RPMI7951 (cell line): Measurements from ENCODE around the gene DOCK9. TPM values are rescaled to one million over a fixed set of nuclear protein-coding genes. Genes with fewer than 3 reads are reported as not detected.

Experiments
- DNase-seq: peaks from one replicate; pipeline ENCODE4 v3.0.0-alpha.2; 2012; ENCODE audit warnings: low read depth
- total RNA-seq: library from RNA; depleted of rRNA; stranded (reverse); fragments of >200 nt; shearing (Covaris generic); gene quantifications from 2 replicates; pipeline ENCODE4 v1.2.3, GENCODE V29; 2014

The DOCK9 gene
- total RNA-seq, 1 experiment from 2014 or later = 36.9 TPM

GRCh38 chr13:98945863-98946605, 31.8 kb downstream of the DOCK9 start:
- DNase-seq = no peak

GRCh38 chr13:98944336-98944735, 33.5 kb downstream of the DOCK9 start:
- no peak for DNase-seq

- no peak for DNase-seq
Observed at GRCh38 chr13:98942997-98943396, 34.9 kb downstream of the DOCK9 start.

GRCh38 chr13:98942485-98942884, 35.4 kb downstream of the DOCK9 start:
- DNase-seq = no peak

GRCh38 chr13:98941536-98941935, 36.3 kb downstream of the DOCK9 start:
- DNase-seq = no peak

GRCh38 chr13:98941126-98941525, 36.7 kb downstream of the DOCK9 start:
- DNase-seq = no peak

GRCh38 chr13:98940325-98941001, 37.4 kb downstream of the DOCK9 start:
- no peak for DNase-seq

- no peak for DNase-seq
Observed at GRCh38 chr13:98939660-98940191, 38.1 kb downstream of the DOCK9 start.

- DNase-seq = no peak
Observed at GRCh38 chr13:98938801-98939200, 39.1 kb downstream of the DOCK9 start.

- no peak for DNase-seq
Observed at GRCh38 chr13:98937911-98938381, 39.9 kb downstream of the DOCK9 start.

- DNase-seq = no peak
Observed at GRCh38 chr13:98934243-98934642, 43.6 kb downstream of the DOCK9 start.

- DNase-seq = no peak
Observed at GRCh38 chr13:98930151-98930591, 47.7 kb downstream of the DOCK9 start.

GRCh38 chr13:98927951-98928927, 49.6 kb downstream of the DOCK9 start:
- no peak for DNase-seq

- DNase-seq = no peak
Observed at GRCh38 chr13:98925949-98926348, 51.9 kb downstream of the DOCK9 start.

GRCh38 chr13:98923641-98924397, 54.0 kb downstream of the DOCK9 start:
- no peak for DNase-seq

GRCh38 chr13:98922306-98922705, 55.6 kb downstream of the DOCK9 start:
- no peak for DNase-seq

- no peak for DNase-seq
Observed at GRCh38 chr13:98921786-98922185, 56.1 kb downstream of the DOCK9 start.

- no peak for DNase-seq
Observed at GRCh38 chr13:98921015-98921580, 56.8 kb downstream of the DOCK9 start.

GRCh38 chr13:98919566-98919965, 58.3 kb downstream of the DOCK9 start:
- no peak for DNase-seq

- DNase-seq = no peak
Observed at GRCh38 chr13:98918771-98919170, 59.1 kb downstream of the DOCK9 start.

GRCh38 chr13:98917116-98917515, 60.7 kb downstream of the DOCK9 start:
- no peak for DNase-seq
